Duodenal mucosa (tissue), 2 donors: Measurements from ENCODE around the gene IFT88.

Experiments used
- H3K27ac ChIP-seq: one replicate; pipeline ENCODE4 v1.7.0; 2013; ENCODE audit warnings: low read depth, low read length
- H3K27me3 ChIP-seq, 2 donors: one replicate each; pipeline ENCODE4 v1.7.0; 2013; ENCODE audit warnings: low read length in 2 of 2, control low read depth in 1 of 2; ENCODE audit not compliant: insufficient read depth in 2 of 2, control insufficient read depth in 1 of 2
- H3K36me3 ChIP-seq, 2 donors: one replicate each; pipeline ENCODE4 v1.7.0; 2013; ENCODE audit warnings: low read length in 2 of 2, control low read depth in 1 of 2; ENCODE audit not compliant: insufficient read depth in 2 of 2, control insufficient read depth in 1 of 2
- H3K4me1 ChIP-seq, 2 donors: one replicate each; pipeline ENCODE4 v1.7.0; 2013; ENCODE audit warnings: low read length in 2 of 2, control low read depth in 1 of 2; ENCODE audit not compliant: insufficient read depth in 2 of 2, control insufficient read depth in 1 of 2
- H3K4me3 ChIP-seq, 2 donors: one replicate each; pipeline ENCODE4 v1.7.0; 2013; ENCODE audit warnings: low read length in 2 of 2, low read depth in 1 of 2
- H3K9ac ChIP-seq, 2 donors: one replicate each; pipeline ENCODE4 v1.7.0; 2013; ENCODE audit warnings: low read length in 2 of 2, low read depth in 1 of 2
- H3K9me3 ChIP-seq, 2 donors: one replicate each; pipeline ENCODE4 v1.7.0; 2013; ENCODE audit warnings: low read length in 2 of 2, control low read depth in 1 of 2; ENCODE audit not compliant: control insufficient read depth in 1 of 2

Gene IFT88

GRCh38 chr13:20534038-20534608 is 32.8 kb upstream of the IFT88 start:
- Histone ChIP-seq H3K27me3 (no peaks in the 10 kb centered on the region), H3K27ac (no peak overlapping the region), H3K36me3 (no peaks in the 10 kb centered on the region), H3K9me3 (peaks cover 0 to 10% of the 10 kb centered on the region in 2 donors), H3K4me1 (no peaks in the 10 kb centered on the region), H3K4me3 (no peak overlapping the region), H3K9ac (no peak overlapping the region)

DNA sequence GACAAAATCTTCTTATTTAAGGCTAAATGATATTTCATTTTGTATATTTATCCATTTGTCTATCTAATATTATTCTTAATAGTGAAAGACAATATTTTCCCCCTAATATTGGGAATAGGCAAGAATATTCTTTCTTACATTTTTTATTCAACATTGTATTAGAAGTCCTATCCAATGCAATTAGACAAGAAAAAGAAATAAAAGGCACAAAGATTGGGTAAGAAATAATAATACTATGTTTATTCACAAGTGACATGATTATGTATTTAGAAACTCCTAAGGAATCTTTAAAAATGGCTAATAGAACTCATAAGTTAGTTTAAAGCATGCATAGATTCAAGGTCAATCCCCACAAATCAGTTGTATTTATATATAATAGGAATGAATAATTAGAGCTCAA is 30.0 kb upstream of the IFT88 start:
- H3K9ac ChIP-seq = no peak overlapping the region
- H3K4me3 ChIP-seq = no peak overlapping the region

DNA sequence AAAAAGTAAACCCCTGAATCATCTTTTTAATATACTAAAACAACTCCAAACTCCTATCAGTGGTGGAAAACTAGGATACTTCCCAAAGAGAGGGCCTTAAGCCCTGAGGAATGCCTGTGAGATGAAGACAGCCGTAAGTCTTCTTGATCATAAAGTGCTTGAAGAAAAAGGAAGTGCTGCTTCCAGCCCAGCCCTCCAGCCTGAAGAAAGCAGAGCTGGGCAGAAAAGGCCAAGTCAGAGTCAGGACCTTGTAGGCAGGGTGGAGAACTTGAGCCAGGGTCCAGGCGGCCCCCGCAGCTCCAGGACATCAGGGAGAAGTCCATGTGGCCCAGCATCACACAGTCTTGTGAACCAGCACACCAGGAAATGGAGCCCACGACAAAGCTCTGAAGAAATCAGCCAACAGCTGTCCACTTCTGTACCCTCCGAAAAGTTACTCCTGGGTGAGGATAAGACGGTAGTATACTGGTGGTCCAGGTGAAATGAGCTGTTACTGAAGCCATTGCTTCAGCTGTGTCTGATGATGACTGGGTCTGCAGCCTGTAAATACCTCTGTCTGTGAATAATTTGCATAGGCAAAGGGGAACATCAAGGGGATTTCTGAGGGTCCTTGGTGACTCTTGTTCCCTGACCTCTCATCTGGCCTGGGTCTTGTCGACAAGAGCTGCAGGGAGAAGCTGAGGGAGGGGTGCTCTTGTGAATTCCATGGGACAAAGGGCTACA is 22.6 kb upstream of the IFT88 start:
- H3K36me3 ChIP-seq = no peaks in the 10 kb centered on the region
- H3K9me3 ChIP-seq = no peaks in the 10 kb centered on the region
- no peak overlapping the region for H3K27ac ChIP-seq
- H3K27me3 ChIP-seq = no peaks in the 10 kb centered on the region
- H3K4me3 ChIP-seq = no peak overlapping the region
- peaks cover 25 to 29% of the 10 kb centered on the region in 2 donors for H3K4me1 ChIP-seq
- no peak overlapping the region for H3K9ac ChIP-seq

More for the DNA sequence above, 30.0 kb upstream of the IFT88 start:
- Histone ChIP-seq H3K36me3 (no peaks in the 10 kb centered on the region), H3K27me3 (no peaks in the 10 kb centered on the region), H3K4me1 (no peaks in the 10 kb centered on the region), H3K27ac (no peak overlapping the region), H3K9me3 (peaks cover 0 to 10% of the 10 kb centered on the region in 2 donors)

DNA sequence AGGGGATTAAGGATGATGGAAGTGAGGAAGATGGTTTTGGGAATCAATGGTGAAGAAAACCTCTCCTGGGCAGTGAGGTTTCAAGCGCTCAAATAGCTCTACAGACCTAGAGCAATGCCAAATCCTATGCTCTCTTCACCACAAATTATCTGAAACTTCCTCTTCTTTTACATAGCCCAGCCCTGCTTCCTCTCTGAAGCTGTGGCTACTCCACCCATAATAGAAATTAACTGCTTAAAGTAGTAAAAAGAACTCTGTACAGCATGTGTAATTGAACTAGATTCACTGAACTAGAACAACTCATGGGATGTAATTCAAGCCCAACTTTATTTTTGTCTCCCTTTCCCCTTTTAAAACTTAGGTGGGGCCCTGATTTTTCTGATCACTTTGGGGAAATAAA is 20.4 kb upstream of the IFT88 start:
- Histone ChIP-seq H3K4me3 (no peak overlapping the region), H3K36me3 (no peaks in the 10 kb centered on the region), H3K9me3 (no peaks in the 10 kb centered on the region)

DNA sequence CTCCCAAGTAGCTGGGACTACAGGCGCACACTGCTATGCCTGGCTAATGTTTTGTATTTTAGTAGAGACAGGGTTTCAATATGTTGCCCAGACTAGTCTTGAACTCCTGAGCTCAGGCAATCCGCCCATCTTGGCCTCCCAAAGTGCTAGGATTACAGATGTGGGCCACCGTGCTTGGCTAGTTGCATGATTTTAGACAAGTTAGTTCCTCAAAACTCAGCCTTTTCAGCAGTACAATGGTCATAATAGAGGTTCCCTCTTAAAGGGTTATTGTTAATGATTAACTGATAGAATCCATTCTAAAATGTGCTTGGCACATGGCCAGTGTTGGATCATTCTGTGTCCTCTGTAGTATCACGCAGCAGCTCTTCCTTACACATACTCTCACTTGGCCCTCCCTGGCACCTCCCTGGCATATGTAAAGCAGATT is 19.5 kb upstream of the IFT88 start:
- H3K9ac ChIP-seq = no peak overlapping the region
- H3K4me3 ChIP-seq = no peak overlapping the region
- no peak overlapping the region for H3K27ac ChIP-seq
- no peaks in the 10 kb centered on the region for H3K36me3 ChIP-seq
- H3K27me3 ChIP-seq = no peaks in the 10 kb centered on the region
- no peaks in the 10 kb centered on the region for H3K9me3 ChIP-seq
- H3K4me1 ChIP-seq = peaks cover 25 to 29% of the 10 kb centered on the region in 2 donors

More for the DNA sequence above, 20.4 kb upstream of the IFT88 start:
- H3K9ac ChIP-seq = no peak overlapping the region
- H3K4me1 ChIP-seq = peaks cover 25 to 29% of the 10 kb centered on the region in 2 donors
- no peak overlapping the region for H3K27ac ChIP-seq
- H3K27me3 ChIP-seq = no peaks in the 10 kb centered on the region

DNA sequence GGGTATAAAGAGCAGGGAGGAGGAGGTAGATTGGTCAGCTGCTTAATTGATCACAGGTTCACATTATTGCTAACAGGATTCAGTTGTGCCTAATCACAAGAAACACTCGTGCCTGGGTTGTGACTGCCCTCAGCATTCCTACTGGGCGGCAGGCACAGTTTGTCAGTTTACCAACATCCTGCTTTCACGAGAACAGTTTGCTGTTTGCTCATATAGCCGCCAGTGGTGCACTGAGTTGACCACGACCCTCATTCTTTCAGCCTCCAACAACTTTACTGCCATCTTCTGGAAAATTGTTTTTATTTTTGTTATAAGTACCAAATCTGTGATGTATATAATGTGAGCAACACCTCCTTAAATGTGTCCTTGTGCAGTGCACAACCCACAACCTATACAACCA is 16.2 kb upstream of the IFT88 start:
- Histone ChIP-seq H3K9me3 (no peaks in the 10 kb centered on the region), H3K4me1 (peaks cover 18 to 20% of the 10 kb centered on the region in 2 donors), H3K27me3 (no peaks in the 10 kb centered on the region), H3K36me3 (no peaks in the 10 kb centered on the region), H3K9ac (no peak overlapping the region), H3K27ac (no peak overlapping the region), H3K4me3 (no peak overlapping the region)

DNA sequence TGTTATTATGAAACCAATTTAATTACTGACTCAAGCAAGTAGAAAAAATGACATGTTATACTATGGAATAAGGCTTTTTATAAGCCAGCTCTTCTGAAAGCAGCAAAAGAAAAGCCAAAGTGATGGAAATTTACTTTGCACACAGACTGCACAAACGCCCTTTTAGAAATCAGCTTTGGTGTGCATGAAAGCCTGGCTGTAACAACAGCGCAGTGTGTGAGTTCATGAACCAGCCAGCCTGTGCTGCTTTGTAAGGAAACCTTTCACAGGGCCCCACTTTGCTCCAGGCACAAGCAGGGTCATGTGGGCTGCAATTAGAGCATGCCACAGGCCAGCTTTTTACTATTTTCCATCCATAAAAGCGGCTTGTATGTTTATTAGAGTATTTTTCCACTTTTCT is 13.6 kb upstream of the IFT88 start:
- H3K9ac ChIP-seq = no peak overlapping the region
- no peak overlapping the region for H3K27ac ChIP-seq
- H3K4me3 ChIP-seq = no peak overlapping the region

GRCh38 chr13:20558982-20559381 is 8.0 kb upstream of the IFT88 start:
- Histone ChIP-seq H3K27me3 (no peaks in the 10 kb centered on the region), H3K4me3 (no peak overlapping the region), H3K27ac (peak overlapping the region; percentile 81), H3K4me1 (peaks cover 17 to 23% of the 10 kb centered on the region in 2 donors), H3K9ac (no peak overlapping the region), H3K9me3 (no peaks in the 10 kb centered on the region), H3K36me3 (no peaks in the 10 kb centered on the region)

More for the DNA sequence above, 13.6 kb upstream of the IFT88 start:
- H3K9me3 ChIP-seq = no peaks in the 10 kb centered on the region
- no peaks in the 10 kb centered on the region for H3K36me3 ChIP-seq
- no peaks in the 10 kb centered on the region for H3K27me3 ChIP-seq
- peaks cover 0 to 5% of the 10 kb centered on the region in 2 donors for H3K4me1 ChIP-seq

DNA sequence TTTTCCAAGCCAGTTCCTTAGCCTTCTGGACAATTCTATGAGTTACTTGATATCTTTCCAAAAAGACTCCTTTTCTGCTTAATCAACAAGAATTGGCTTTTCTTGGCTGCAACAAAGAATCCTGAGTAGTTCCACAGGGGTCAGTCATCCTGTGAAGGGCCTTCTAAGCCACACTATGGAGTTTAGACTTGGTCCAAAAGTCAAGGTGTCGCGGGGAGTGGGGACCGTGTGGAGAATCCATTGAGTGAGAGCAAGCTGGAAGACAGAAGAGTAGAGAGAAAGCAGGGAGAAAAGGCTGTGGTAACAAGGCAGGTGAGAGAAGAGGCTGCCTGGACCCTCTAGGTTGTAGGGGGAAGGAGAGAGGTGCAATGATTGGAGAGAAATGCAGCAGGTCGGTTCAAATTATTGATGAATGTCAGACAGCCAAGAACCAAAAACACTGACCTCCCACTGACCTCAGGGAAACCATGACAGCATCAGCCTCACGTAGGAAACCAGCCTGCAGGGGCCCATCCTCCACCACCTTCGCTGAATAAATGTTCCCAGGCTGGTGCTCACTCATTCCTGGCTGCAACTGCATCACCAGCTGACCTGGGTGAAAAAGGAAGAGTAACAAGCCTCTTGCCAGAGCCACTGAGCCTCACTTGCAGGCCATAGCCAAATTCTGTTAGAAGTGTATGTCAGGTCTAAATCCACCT is 7.1 kb upstream of the IFT88 start:
- H3K9ac ChIP-seq = peak overlapping the region; percentile 30 to 32
- H3K9me3 ChIP-seq = no peaks in the 10 kb centered on the region
- peaks cover 17 to 23% of the 10 kb centered on the region in 2 donors for H3K4me1 ChIP-seq
- H3K36me3 ChIP-seq = no peaks in the 10 kb centered on the region
- no peaks in the 10 kb centered on the region for H3K27me3 ChIP-seq
- H3K4me3 ChIP-seq = peak overlapping the region in 1 of 2 donors; percentile 56
- peak overlapping the region; percentile 81 for H3K27ac ChIP-seq

- no peaks in the 10 kb centered on the region for H3K27me3 ChIP-seq
- H3K27ac ChIP-seq = no peak overlapping the region
- peaks cover 4 to 6% of the 10 kb centered on the region in 2 donors for H3K9me3 ChIP-seq
- H3K4me3 ChIP-seq = no peak overlapping the region
- no peak overlapping the region for H3K9ac ChIP-seq
- no peaks in the 10 kb centered on the region for H3K36me3 ChIP-seq
- H3K4me1 ChIP-seq = peaks cover 21 to 23% of the 10 kb centered on the region in 2 donors
Measured at GRCh38 chr13:20561741-20562140, 5.2 kb upstream of the IFT88 start.
